GM12878 (cell line): ENCODE measurements around the gene AKAP13. TPM values are rescaled to one million over a fixed set of nuclear protein-coding genes. Genes with fewer than 3 reads are reported as not detected.
A peak's percentile ranks its signal among the peaks of the same experiment; 100 is the strongest.

Source experiments
- BCLAF1 ChIP-seq: fragments of 450-650 bp; IDR thresholded peaks from 2 replicates; pipeline ENCODE4 v1.6.1; 2017; ENCODE audit warnings: antibody characterized with exemption, mild to moderate bottlenecking, moderate library complexity
- IRF5 ChIP-seq: fragments of 450-650 bp; IDR thresholded peaks from 2 replicates; pipeline ENCODE4 v1.6.1; 2017; ENCODE audit warnings: borderline replicate concordance
- KDM1A ChIP-seq: fragments of 200-600 bp; sonication (generic); IDR thresholded peaks from 2 replicates; pipeline ENCODE4 v1.6.1; 2016; ENCODE audit warnings: borderline replicate concordance
- MEF2A ChIP-seq: IDR thresholded peaks from 2 replicates; pipeline ENCODE4 v1.6.1; 2011; ENCODE audit warnings: low read depth, mild to moderate bottlenecking, low read length, moderate library complexity; ENCODE audit not compliant: insufficient read depth
- MTA3 ChIP-seq: IDR thresholded peaks from 2 replicates; pipeline ENCODE4 v1.6.1; 2012; ENCODE audit warnings: low read length, inconsistent platforms, borderline replicate concordance
- NR2F1 ChIP-seq: fragments of 450-650 bp; conservative IDR thresholded peaks from 2 replicates; pipeline ENCODE4 v1.6.1; 2017; ENCODE audit warnings: mild to moderate bottlenecking
- PAX8 ChIP-seq: fragments of 450-650 bp; IDR thresholded peaks from 2 replicates; pipeline ENCODE4 v1.6.1; 2017; ENCODE audit warnings: mild to moderate bottlenecking, moderate library complexity
- POLR2AphosphoS2 ChIP-seq: IDR thresholded peaks from 2 replicates; pipeline ENCODE4 v1.6.1; 2011; ENCODE audit warnings: low read depth, mild to moderate bottlenecking, low read length, improper control_type of control experiment, moderate library complexity
- ZBED1 ChIP-seq: IDR thresholded peaks from 2 replicates; pipeline ENCODE4 v1.6.1; 2016; ENCODE audit warnings: borderline replicate concordance
- ZNF687 ChIP-seq: fragments of 450-650 bp; IDR thresholded peaks from 2 replicates; pipeline ENCODE4 v1.6.1; 2017; ENCODE audit warnings: mild to moderate bottlenecking, moderate library complexity
- polyA plus RNA-seq, 11 experiments: library from polyadenylated mRNA; depleted of rRNA in 4 of 11; unstranded in 6 of 11; stranded (reverse) in 5 of 11; fragments of >200 nt; fragmentation: Nextera tagmentation in 4 of 11; fragmentation: Illumina TruSeq in 1 of 11; extraction: Ambion mirVana in 4 of 11; extraction: Trizol in 1 of 11; gene quantifications; 1 replicate in 1 of 11; 2 replicates in 10 of 11; pipeline versions ENCODE4 v1.2.1 to v1.2.3, GENCODE V29; 2011 to 2016; ENCODE audit warnings: inconsistent platforms in 2 of 11, missing spikeins in 2 of 11, low read depth in 1 of 11
- total RNA-seq, 4 experiments: library from RNA; depleted of rRNA in 3 of 4; stranded (reverse); fragments of >200 nt in 3 of 4; fragmentation: Illumina TruSeq in 1 of 4; extraction: Trizol in 1 of 4; gene quantifications; 2 replicates each; pipeline versions ENCODE4 v1.2.1 to v1.2.3, GENCODE V29; 2013 to 2021
- TF ChIP-seq, protein P1 (sequence below): IDR thresholded peaks from 2 replicates; pipeline ENCODE4 v1.6.1; 2012; ENCODE audit warnings: low read depth, low read length, improper control_type of control experiment
- TF ChIP-seq, protein P2 (sequence below): IDR thresholded peaks from 2 replicates; pipeline ENCODE4 v1.6.1; 2012; ENCODE audit warnings: low read depth, low read length, improper control_type of control experiment
- TF ChIP-seq, protein P3 (sequence below): IDR thresholded peaks from 2 replicates; pipeline ENCODE4 v1.6.1; 2012; ENCODE audit warnings: improper control_type of control experiment, low read depth, low read length; ENCODE audit not compliant: insufficient replicate concordance

The AKAP13 gene
- total and polyA plus RNA-seq, 10 of the 15 experiments (the other 5 are each of a cell fraction or from before 2014, with no cell fraction given): 14.4 to 74.9 (median 55.1) TPM

DNA sequence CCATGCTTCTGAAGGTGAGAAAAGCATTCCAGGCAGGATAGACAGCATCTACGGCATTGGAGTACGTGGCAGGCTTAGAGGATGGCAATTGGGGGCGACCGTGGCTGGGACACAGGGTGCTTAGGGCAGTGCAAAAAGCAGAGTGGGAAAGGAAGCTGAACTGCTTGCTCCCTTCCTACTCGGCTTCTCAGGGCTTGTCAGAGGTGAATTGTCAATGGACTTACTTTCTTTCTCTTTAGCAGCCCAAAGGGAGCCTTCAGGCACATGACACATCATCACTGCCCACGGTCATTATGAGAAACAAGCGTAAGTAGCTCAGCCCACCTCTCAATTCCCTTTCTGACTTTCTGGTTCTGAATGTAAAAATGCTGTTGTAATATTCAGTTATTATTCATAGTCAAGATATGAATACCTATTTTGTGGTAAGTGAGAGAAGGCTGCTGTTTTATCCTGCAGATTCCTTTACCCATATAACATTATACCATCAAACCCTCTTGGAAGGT, 330.0 kb downstream of the AKAP13 start (continued):
- TF ChIP-seq ZNF687 (peak; percentile 90), PAX8 (no peak), NR2F1 (peak; percentile 89), KDM1A (no peak), IRF5 (no peak), MEF2A (peak; percentile 85), MTA3 (peak; percentile 92), POLR2AphosphoS2 (no peak), ZBED1 (peak; percentile 92; the same call in 1 of the 2 replicates), BCLAF1 (0 out of 2 replicates have a peak, but pooled peaks have one; percentile 28)
- TF ChIP-seq, protein P1, sequence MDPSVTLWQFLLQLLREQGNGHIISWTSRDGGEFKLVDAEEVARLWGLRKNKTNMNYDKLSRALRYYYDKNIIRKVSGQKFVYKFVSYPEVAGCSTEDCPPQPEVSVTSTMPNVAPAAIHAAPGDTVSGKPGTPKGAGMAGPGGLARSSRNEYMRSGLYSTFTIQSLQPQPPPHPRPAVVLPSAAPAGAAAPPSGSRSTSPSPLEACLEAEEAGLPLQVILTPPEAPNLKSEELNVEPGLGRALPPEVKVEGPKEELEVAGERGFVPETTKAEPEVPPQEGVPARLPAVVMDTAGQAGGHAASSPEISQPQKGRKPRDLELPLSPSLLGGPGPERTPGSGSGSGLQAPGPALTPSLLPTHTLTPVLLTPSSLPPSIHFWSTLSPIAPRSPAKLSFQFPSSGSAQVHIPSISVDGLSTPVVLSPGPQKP: no peak
- TF ChIP-seq, protein P2, sequence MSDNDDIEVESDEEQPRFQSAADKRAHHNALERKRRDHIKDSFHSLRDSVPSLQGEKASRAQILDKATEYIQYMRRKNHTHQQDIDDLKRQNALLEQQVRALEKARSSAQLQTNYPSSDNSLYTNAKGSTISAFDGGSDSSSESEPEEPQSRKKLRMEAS: no peak
- TF ChIP-seq, protein P3, sequence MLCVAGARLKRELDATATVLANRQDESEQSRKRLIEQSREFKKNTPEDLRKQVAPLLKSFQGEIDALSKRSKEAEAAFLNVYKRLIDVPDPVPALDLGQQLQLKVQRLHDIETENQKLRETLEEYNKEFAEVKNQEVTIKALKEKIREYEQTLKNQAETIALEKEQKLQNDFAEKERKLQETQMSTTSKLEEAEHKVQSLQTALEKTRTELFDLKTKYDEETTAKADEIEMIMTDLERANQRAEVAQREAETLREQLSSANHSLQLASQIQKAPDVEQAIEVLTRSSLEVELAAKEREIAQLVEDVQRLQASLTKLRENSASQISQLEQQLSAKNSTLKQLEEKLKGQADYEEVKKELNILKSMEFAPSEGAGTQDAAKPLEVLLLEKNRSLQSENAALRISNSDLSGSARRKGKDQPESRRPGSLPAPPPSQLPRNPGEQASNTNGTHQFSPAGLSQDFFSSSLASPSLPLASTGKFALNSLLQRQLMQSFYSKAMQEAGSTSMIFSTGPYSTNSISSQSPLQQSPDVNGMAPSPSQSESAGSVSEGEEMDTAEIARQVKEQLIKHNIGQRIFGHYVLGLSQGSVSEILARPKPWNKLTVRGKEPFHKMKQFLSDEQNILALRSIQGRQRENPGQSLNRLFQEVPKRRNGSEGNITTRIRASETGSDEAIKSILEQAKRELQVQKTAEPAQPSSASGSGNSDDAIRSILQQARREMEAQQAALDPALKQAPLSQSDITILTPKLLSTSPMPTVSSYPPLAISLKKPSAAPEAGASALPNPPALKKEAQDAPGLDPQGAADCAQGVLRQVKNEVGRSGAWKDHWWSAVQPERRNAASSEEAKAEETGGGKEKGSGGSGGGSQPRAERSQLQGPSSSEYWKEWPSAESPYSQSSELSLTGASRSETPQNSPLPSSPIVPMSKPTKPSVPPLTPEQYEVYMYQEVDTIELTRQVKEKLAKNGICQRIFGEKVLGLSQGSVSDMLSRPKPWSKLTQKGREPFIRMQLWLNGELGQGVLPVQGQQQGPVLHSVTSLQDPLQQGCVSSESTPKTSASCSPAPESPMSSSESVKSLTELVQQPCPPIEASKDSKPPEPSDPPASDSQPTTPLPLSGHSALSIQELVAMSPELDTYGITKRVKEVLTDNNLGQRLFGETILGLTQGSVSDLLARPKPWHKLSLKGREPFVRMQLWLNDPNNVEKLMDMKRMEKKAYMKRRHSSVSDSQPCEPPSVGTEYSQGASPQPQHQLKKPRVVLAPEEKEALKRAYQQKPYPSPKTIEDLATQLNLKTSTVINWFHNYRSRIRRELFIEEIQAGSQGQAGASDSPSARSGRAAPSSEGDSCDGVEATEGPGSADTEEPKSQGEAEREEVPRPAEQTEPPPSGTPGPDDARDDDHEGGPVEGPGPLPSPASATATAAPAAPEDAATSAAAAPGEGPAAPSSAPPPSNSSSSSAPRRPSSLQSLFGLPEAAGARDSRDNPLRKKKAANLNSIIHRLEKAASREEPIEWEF: no peak
